Keratinocyte (primary cell): ENCODE measurements around the gene PRKCA. TPM values are rescaled to one million over a fixed set of nuclear protein-coding genes. Genes with fewer than 3 reads are reported as not detected.

Source experiments
- DNase-seq: peaks from one replicate; pipeline ENCODE4 v3.0.0-alpha.2; 2011; ENCODE audit warnings: low read depth, missing footprints, low spot score
- FAIRE-seq: peaks from 2 replicates; lab custom pipeline; 2011; peaks lifted over from hg19 to GRCh38; lab: Jason Lieb, UNC
- H2AFZ ChIP-seq: 2 replicates; pipeline ENCODE4 v1.6.0; 2012; ENCODE audit warnings: low read length, control low read depth, inconsistent platforms; ENCODE audit not compliant: control insufficient read depth
- H3K27ac ChIP-seq: 2 replicates; pipeline ENCODE4 v1.5.1; 2011; ENCODE audit warnings: low read length; ENCODE audit not compliant: control insufficient read depth, insufficient read depth
- H3K27me3 ChIP-seq: 3 replicates; pipeline ENCODE4 v1.6.0; 2011; ENCODE audit warnings: low read length; ENCODE audit not compliant: control insufficient read depth, insufficient read depth; ENCODE audit errors: extremely low read depth
- H3K36me3 ChIP-seq, 2 experiments: 2 replicates in 1 of 2; 3 replicates in 1 of 2; pipeline ENCODE4 v1.5.1; 2011; ENCODE audit warnings: low read length in 2 of 2, mild to moderate bottlenecking in 1 of 2; ENCODE audit not compliant: control insufficient read depth in 2 of 2, insufficient read depth in 2 of 2; ENCODE audit errors: extremely low read depth in 1 of 2
- H3K4me1 ChIP-seq: 3 replicates; pipeline ENCODE4 v1.5.1; 2011; ENCODE audit warnings: low read length; ENCODE audit not compliant: control insufficient read depth, insufficient read depth; ENCODE audit errors: extremely low read depth
- H3K4me2 ChIP-seq: 3 replicates; pipeline ENCODE4 v1.6.0; 2011; ENCODE audit warnings: low read depth, low read length; ENCODE audit not compliant: control insufficient read depth, insufficient read depth; ENCODE audit errors: extremely low read depth
- H3K4me3 ChIP-seq, 3 experiments: fragments of 200-600 bp in 1 of 3; sonication (generic) in 1 of 3; 2 replicates in 2 of 3; 3 replicates in 1 of 3; pipeline ENCODE4 v1.5.1; 2011 to 2016; ENCODE audit warnings: low read length in 3 of 3, mild to moderate bottlenecking in 3 of 3, control low read depth in 2 of 3, inconsistent platforms in 1 of 3, low read depth in 1 of 3, mixed read lengths in 1 of 3, mixed run types in 1 of 3, moderate library complexity in 1 of 3; ENCODE audit not compliant: control insufficient read depth in 2 of 3, insufficient read depth in 2 of 3; ENCODE audit errors: extremely low read depth in 1 of 3
- H3K79me2 ChIP-seq: 2 replicates; pipeline ENCODE4 v1.6.0; 2012; ENCODE audit warnings: low read length; ENCODE audit not compliant: control insufficient read depth, insufficient read depth
- H3K9ac ChIP-seq: 3 replicates; pipeline ENCODE4 v1.6.0; 2011; ENCODE audit warnings: low read length; ENCODE audit not compliant: control insufficient read depth, insufficient read depth; ENCODE audit errors: extremely low read depth
- H3K9me1 ChIP-seq: 3 replicates; pipeline ENCODE4 v1.6.0; 2011; ENCODE audit warnings: low read length; ENCODE audit not compliant: control insufficient read depth, insufficient read depth; ENCODE audit errors: extremely low read depth
- H3K9me3 ChIP-seq: 2 replicates; pipeline ENCODE4 v1.5.1; 2012; ENCODE audit warnings: low read depth, low read length; ENCODE audit not compliant: control insufficient read depth
- H4K20me1 ChIP-seq: 3 replicates; pipeline ENCODE4 v1.6.0; 2011; ENCODE audit warnings: low read length; ENCODE audit not compliant: control insufficient read depth, insufficient read depth; ENCODE audit errors: extremely low read depth
- EZH2 ChIP-seq: IDR thresholded peaks from one replicate; pipeline ENCODE4 v1.6.1; 2012; ENCODE audit warnings: inconsistent platforms, mild to moderate bottlenecking, low read length, moderate library complexity
- dilution Hi-C: fragments of 300-500 bp; cut with MboI; formaldehyde crosslinking; loops from one replicate; pipeline ENCODE4 v1.7.0; 2020; ENCODE audit warnings: low sequenced_read_pairs; ENCODE audit not compliant: extremely low pct_ligation_motif_present
- polyA plus RNA-seq, 5 experiments: library from polyadenylated mRNA; depleted of rRNA in 3 of 5; stranded (reverse) in 3 of 5; stranded (forward) in 1 of 5; unstranded in 1 of 5; fragments of >200 nt; gene quantifications; 1 replicate in 1 of 5; 2 replicates in 3 of 5; 3 replicates in 1 of 5; pipeline versions ENCODE4 v1.2.1 to v1.2.3, GENCODE V29; 2011 to 2012; ENCODE audit warnings: missing spikeins in 2 of 5, low read depth in 1 of 5, low replicate concordance in 1 of 5
- TF ChIP-seq, protein P1 (sequence below), 3 experiments: IDR thresholded peaks in 1 of 3; conservative IDR thresholded peaks in 1 of 3; optimal IDR thresholded peaks in 1 of 3; 2 replicates in 2 of 3; 3 replicates in 1 of 3; pipeline versions ENCODE3 to v1.5.1; 2011; ENCODE audit warnings: low read length in 3 of 3, mild to moderate bottlenecking in 3 of 3, moderate library complexity in 2 of 3, control low read depth in 1 of 3, inconsistent platforms in 1 of 3; ENCODE audit not compliant: insufficient read depth in 2 of 3; ENCODE audit errors: extremely low read depth in 1 of 3

PRKCA gene
- polyA plus RNA-seq, 1 donor (not counting 4 experiments of a cell fraction or from before 2014, with no cell fraction given): 3.6 TPM

- Histone ChIP-seq H3K27me3 (no peaks in the 10 kb centered on the region), H3K4me3 (peak overlapping the region in 1 of 3 experiments; percentile 11), H3K9me1 (no peaks in the 10 kb centered on the region), H2AFZ (peak overlapping the region; percentile 35), H4K20me1 (no peaks in the 10 kb centered on the region), H3K79me2 (no peaks in the 10 kb centered on the region), H3K9me3 (no peaks in the 10 kb centered on the region), H3K4me2 (peak overlapping the region; percentile 54), H3K36me3 (no peaks in the 10 kb centered on the region), H3K4me1 (peaks cover 47% of the 10 kb centered on the region), H3K27ac (peak overlapping the region; percentile 93), H3K9ac (peak overlapping the region; percentile 41)
- dilution Hi-C loops: no loop called here
- no peak for TF ChIP-seq EZH2
- TF ChIP-seq, protein P1, sequence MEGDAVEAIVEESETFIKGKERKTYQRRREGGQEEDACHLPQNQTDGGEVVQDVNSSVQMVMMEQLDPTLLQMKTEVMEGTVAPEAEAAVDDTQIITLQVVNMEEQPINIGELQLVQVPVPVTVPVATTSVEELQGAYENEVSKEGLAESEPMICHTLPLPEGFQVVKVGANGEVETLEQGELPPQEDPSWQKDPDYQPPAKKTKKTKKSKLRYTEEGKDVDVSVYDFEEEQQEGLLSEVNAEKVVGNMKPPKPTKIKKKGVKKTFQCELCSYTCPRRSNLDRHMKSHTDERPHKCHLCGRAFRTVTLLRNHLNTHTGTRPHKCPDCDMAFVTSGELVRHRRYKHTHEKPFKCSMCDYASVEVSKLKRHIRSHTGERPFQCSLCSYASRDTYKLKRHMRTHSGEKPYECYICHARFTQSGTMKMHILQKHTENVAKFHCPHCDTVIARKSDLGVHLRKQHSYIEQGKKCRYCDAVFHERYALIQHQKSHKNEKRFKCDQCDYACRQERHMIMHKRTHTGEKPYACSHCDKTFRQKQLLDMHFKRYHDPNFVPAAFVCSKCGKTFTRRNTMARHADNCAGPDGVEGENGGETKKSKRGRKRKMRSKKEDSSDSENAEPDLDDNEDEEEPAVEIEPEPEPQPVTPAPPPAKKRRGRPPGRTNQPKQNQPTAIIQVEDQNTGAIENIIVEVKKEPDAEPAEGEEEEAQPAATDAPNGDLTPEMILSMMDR (optimal IDR thresholded peaks at IDR 0.05 in 1 of 3, IDR thresholded peaks at IDR 0.05 in 1 of 3, conservative IDR thresholded peaks at IDR 0.05 in 1 of 3; ENCODE audit: extremely low read depth in 1 of 3, insufficient read depth in 2 of 3, low read length in 3 of 3): no peak
- peak; percentile 84 for FAIRE-seq
- peak; percentile 89 for DNase-seq
These were observed 206.8 kb downstream of the PRKCA start for GRCh38 chr17:66508896-66509844.

DNA sequence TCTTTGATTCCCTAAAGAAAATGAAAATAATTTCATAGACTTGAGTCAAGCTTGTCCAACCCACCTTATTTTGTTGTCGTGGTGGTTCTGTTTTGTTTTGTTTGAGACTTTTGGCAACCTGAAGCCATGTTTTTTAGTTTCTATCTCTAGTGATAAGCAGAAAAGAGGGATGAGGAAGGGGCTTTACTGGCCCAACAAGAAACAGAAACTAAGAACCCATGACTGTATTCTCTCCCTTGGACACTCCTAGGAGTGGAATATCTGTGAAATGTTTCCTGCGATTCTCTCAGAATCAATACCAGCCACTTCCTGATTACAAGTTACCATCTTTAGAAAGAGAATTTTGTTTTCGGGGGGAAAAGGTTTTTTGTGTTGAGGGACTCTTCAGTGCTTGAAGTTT, 207.5 kb downstream of the PRKCA start:
- Histone ChIP-seq H3K4me3 (no peak overlapping the region), H3K4me2 (peak overlapping the region; percentile 54), H3K4me1 (peaks cover 48% of the 10 kb centered on the region), H3K27me3 (no peaks in the 10 kb centered on the region), H3K9me3 (no peaks in the 10 kb centered on the region), H3K9ac (peak overlapping the region; percentile 9), H4K20me1 (no peaks in the 10 kb centered on the region), H3K36me3 (no peaks in the 10 kb centered on the region), H2AFZ (no peak overlapping the region), H3K9me1 (no peaks in the 10 kb centered on the region), H3K79me2 (no peaks in the 10 kb centered on the region), H3K27ac (peak overlapping the region; percentile 93)
- dilution Hi-C loops: no loop called here
- TF ChIP-seq EZH2: no peak
- TF ChIP-seq, protein P1 (optimal IDR thresholded peaks at IDR 0.05 in 1 of 3, IDR thresholded peaks at IDR 0.05 in 1 of 3, conservative IDR thresholded peaks at IDR 0.05 in 1 of 3; ENCODE audit: extremely low read depth in 1 of 3, insufficient read depth in 2 of 3, low read length in 3 of 3): no peak
- no peak for FAIRE-seq
- no peak for DNase-seq
